Measurements from ENCODE around the gene ST6GALNAC6.

Gene ST6GALNAC6

DNA sequence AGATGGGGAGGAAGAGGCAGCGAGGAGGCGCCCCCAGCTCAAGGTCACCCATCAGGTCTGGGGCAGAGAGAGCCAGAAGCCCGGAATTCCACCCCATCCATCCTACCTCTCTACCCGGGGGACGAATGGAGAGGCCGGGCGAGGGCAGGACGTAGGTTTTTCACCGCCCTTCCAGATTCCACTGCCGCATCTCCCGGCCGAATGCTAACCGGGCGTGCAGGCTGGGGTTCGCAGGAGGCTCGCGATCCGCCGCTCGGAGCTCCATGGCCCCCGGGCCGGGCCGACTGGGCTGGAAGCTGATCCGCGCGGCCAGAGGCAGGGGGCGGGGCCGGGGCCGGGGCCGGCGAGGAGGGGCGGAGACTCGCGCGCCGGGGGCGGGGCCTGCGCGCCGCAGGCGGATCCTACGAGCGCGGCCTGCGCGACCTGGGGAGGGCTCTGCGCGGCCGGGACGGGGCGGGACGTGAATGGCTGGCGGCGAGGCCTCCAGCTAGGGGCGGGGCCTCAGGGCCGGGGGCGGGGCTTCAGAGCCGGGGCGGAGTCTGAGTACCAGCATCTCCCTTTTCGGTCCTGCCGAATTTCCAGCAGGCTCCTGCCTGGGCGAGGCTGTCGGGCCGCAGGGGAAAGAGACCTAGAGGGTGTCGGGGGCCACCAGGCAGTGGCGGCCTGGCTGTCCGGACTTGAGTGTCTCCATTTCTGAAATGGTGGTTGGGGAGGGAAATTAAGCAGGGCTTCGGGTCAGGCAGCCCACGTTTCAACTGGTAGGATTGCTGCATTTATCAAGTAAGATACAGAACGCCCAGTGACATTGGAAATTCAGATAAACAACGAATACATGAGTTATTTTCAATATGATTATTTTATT lies 17.5 kb upstream of the ST6GALNAC6 start, which contains the start of gene ST6GALNAC4:
TSS of gene ST6GALNAC4 (minus strand) at position 322 of the 862 bp plus-strand sequence. CDS start 622 bp downstream, outside the sequence.
- DNase-seq (ENCODE audit: low read depth) = peak; percentile 97

GRCh38 chr9:127915801-127916719 lies 16.7 kb upstream of the ST6GALNAC6 start:
- no peak for DNase-seq (ENCODE audit: low read depth)

- DNase-seq (ENCODE audit: low read depth) = no peak
Measured at GRCh38 chr9:127915325-127915752, 15.9 kb upstream of the ST6GALNAC6 start.

GRCh38 chr9:127913682-127914081 lies 14.3 kb upstream of the ST6GALNAC6 start:
- DNase-seq (ENCODE audit: low read depth) = no peak

DNA sequence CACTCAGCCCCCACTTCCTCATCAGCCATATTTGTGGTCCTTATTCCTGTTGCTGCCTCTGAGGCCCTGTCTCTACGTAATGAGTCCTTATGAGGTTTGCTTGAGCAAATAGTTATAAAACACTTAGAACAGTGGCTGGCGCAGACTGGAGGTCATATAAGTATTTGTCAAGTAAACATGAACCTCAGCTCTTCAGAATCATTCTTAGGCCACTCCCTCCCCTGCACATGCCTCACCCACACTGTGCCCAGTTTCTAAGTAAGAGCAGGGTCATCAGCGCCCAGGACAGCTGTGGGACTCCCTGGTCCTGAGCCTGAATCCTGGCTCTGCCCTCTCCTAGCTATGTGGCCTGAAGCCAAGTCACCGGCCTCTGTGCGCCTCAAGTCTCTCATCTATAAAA lies 13.5 kb upstream of the ST6GALNAC6 start:
- no peak for DNase-seq (ENCODE audit: low read depth)

DNA sequence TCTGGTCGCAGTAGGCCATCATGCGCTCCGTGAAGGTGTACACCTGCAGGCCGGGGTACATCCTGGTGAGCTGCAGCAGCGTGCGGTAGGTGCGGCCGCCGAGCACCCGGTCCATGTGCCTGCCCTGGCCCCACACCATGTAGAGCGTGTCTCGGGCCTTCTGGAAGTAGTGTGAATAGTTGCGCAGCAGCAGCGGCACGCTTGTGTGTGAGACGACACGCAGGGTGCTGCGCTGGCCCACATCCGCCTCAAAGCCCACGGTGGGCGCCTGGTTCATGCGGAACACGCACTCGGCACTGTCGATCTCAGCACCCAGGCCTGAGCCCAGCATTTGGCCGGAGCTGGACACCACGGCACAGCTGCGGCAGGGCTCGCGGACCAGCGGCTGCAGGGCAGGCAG lies 12.9 kb upstream of the ST6GALNAC6 start:
- no peak for DNase-seq (ENCODE audit: low read depth)

DNA sequence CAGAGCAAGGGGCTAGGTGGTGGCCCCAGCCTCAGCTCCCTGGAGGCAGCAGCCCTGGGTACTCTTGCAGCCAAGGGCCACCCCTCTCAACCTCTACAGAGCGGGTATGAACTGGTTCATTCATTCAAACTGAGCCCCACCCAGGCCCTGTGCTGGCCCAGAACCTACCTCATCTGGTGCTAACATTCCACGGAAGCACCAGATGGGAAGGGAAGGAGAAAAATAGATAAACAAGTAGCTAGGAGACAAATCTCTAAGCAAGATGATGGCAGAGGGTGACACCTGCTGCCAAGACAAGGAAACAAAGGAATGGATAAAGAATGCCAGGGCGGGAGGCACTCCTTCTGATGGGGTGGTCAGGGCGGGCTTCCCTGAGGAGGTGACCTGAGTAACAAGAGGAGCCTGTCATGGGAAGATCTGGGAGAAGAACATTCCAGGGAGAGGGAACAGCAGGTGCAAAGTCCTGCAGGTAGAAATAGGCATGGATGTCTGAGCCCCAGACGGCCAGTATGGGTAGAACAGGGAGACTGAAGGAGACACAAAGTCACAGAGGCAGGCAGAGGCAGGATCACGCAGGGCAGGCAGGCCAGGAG lies 11.3 kb upstream of the ST6GALNAC6 start:
- no peak for DNase-seq (ENCODE audit: low read depth)

DNA sequence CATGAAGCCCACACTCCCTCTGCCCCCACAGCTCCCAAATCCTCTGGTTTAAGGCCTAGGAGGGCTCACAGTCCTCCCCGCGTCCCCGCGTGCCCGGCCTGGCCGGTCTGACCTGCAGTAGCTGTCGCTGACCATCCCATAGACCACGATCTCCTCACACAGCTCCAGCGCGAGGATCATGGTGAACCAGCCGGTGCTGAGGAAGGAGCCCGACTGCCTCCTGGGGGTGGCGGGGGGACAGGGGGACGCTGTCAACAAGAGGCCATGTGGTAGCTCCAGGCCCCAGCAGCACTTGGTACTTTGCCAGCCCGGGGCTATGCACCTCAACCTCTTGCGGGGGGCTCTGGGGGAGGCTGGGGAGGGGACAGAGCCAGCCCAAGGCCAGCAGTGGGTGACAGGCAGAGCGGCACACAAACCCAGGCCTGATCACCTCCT lies 10.5 kb upstream of the ST6GALNAC6 start:
- DNase-seq (ENCODE audit: low read depth) = no peak

- DNase-seq (ENCODE audit: low read depth) = no peak
Measured at GRCh38 chr9:127908660-127908926, 9.2 kb upstream of the ST6GALNAC6 start.

GRCh38 chr9:127907867-127908659 lies 8.7 kb upstream of the ST6GALNAC6 start:
- DNase-seq (ENCODE audit: low read depth) = no peak

GRCh38 chr9:127905788-127906191 lies 6.4 kb upstream of the ST6GALNAC6 start:
- DNase-seq (ENCODE audit: low read depth) = no peak

DNA sequence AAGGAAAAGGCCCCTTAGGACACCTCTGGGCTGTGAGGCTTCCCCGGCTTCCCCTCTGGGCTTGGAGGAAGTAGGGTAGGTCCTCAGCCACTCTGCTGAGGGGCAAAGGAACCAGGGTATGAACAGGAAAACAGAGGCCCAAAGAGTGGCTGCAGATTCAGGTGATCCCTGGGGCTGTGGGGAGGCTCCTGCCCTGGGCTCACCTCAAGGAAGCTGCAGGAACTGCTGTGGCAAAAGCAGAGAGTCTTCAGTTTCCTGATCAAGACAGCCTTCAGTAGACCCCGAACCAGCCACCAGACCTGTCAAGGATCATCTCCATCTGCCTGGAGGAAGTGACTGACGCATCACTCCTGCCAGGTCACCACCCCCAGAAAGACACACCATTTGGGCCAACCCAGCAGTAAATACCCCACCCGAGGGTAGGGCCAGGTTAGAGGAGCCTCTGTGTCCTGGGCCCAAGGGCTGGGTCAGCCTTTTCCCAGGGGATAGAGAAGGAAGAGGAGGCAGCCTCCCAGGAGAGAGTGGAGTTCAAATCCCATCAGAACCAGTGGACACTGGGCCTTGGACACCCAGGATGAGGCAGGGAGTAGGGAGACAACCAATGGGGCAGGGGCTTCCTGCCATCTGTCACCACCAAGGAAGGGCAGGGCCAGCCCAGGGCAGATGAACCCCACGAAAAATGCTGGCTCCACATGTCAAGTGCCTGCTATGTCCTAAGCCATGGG lies 5.8 kb upstream of the ST6GALNAC6 start:
- no peak for DNase-seq (ENCODE audit: low read depth)

GRCh38 chr9:127904561-127905003 lies 5.2 kb upstream of the ST6GALNAC6 start:
- DNase-seq (ENCODE audit: low read depth) = no peak

DNA sequence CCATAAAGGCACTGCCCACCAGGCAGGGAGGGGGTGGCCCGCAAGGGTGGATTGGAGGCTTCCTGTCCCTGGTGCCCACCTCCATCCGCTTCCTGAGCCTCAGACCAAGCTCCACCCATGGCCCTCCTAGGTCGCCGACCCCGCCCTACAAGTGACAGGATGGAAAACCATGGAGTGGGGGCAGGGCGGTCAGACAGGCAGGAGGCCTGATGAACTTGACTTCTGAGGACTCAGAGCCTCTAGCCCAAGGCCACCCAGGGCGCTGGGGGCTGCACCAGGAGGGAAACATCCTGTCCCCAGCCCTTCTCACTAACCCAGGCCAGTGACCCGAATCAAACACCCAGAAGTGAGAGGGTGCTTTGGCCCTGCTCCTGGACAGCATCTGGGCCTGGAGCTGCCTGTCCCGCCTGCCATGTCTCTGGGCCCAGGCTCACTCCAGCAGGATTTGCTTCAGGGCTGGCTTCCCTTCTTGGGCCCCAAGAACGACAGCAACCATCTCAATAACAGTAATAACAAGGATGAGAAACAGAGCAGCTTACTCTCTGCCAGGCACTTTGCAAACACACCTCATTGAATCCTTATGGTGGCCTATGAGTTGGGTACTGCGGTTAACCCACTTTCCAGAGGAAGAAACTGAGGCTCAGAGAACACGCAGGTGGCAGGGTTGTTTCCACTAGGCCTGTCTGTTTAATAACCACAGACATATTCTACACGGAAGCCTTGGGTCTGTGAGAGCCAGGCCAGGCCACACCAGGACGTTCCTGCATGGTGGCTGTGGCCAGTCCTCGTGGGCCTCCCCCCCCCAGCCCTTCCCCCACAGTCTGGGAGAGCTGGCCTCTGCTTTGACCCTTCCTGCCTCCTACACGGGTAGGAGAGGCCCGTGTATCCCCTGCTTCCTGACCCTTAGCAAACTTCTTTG lies 4.4 kb upstream of the ST6GALNAC6 start:
- DNase-seq (ENCODE audit: low read depth) = no peak

DNA sequence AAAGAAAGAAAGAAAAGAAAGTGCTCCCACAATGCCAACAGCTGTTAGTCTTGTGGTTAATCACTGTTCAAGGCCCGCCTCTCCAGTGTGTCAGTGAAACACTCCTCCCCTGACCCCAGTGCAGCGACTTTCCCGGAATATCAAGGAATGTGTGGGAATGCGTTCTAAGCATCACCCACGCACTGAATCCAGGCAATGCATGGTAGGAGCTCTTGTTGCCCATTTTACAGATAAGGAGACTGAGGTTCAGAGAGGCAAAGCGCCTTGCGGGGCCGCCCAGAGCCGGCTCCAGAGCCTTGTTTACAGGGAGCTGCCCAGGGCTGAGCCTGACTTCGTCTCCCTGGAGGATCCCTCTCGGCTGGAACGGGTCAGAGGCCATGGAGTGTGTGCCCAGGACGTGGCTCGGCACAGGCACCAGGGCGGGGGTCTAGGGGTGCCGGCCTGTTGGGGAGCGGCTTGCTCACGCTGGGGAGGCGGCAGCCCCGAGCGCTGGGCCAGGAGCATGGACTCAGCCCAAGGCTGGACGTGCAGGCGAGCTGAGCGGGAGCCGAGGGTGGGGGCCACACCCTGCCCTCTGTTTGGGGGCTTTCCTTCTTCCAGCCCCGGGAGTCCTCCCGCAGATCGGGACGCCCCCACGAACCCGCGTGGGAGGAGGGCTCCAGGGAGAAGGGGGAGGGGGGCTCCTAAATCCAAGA lies 823 bp downstream of the ST6GALNAC6 start:
- no peak for DNase-seq (ENCODE audit: low read depth)

- no peak for DNase-seq (ENCODE audit: low read depth)
Measured at GRCh38 chr9:127897193-127897692, 2.2 kb downstream of the ST6GALNAC6 start.

DNA sequence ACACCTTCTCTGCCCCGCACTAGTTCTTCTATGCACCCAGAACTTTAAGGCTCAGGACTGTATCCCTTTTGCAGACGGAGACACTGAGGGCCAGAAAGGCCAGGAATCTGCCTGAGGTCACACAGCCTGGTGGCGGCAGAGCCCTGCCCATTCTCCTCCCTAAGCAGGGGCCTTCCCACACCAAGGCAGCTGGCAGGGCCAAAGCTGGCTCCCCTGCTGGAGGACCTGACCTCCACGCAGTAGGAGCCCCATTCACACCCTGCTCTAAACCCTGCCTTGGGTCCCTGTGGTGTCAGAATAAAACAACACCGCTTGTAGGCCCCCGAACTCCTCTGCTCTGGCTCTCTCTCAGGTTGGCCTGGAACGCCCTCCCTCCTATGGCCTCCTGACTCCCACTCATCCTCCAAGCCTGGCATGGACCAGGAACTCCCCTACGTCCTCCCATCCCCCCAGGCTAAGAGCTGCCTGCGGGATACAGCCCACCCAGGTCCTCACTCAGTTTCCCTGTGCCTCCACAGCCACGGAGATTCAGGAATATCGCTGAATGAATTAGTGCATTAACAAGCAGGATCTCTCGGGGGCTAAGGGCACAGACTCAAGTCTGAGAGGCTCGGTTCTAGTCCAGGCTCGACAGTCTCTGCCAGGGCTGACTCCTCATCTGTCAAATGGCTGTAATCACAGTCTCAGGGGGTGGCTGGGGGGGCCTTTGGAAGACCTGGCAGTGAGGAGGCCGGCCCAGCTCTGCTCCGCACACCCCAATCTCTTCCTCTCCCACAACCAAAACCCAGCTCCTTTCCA lies 2.8 kb downstream of the ST6GALNAC6 start:
- no peak for DNase-seq (ENCODE audit: low read depth)

GRCh38 chr9:127895811-127896210 lies 3.6 kb downstream of the ST6GALNAC6 start:
- no peak for DNase-seq (ENCODE audit: low read depth)

All from stimulated activated CD8-positive, alpha-beta memory T cell treated with anti-CD3 and anti-CD28 coated beads, Interleukin-15, amount 100 ng/mL, for 24 hours (primary cell).